GM13976 (cell line): ENCODE data around the gene HBS1L.

ENCODE experiments used
- DNase-seq: peaks from one replicate; pipeline ENCODE4 v3.0.0; 2012; ENCODE audit warnings: low spot score
- in situ Hi-C: fragments of 300-500 bp; cut with MboI; formaldehyde crosslinking; loops from one replicate; pipeline ENCODE4 v1.12.0; 2022; ENCODE audit warnings: low sequenced_read_pairs, mixed read lengths, inconsistent platforms; ENCODE audit not compliant: unreplicated experiment
- TF ChIP-seq, protein P1 (sequence below): IDR thresholded peaks from 2 replicates; pipeline ENCODE4 v1.5.1; 2012; ENCODE audit warnings: borderline replicate concordance, mild to moderate bottlenecking; ENCODE audit not compliant: insufficient read depth; ENCODE audit errors: extremely low read depth, missing control alignments, control extremely low read depth

Gene HBS1L

DNA sequence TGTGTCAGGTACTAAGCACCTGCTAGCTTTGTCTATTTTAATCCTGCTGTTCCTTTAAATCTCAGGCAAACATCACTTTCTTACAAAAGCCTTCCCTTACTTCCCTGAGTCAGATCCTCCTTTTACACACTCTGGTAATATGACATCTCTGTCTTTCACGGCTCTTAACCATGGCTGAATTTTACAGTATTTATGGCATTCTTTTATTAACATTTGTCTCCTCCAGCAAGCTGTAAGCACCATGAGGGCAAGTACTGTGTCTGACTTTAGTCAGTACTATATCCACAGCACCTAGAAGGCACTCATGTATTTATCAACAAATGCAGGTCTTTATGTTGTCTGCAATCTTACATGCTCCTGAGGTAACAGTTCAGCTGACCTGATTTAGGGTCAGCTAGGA, 33.7 kb upstream of the HBS1L start:
- in situ Hi-C loops: no loop called here
- TF ChIP-seq, protein P1, sequence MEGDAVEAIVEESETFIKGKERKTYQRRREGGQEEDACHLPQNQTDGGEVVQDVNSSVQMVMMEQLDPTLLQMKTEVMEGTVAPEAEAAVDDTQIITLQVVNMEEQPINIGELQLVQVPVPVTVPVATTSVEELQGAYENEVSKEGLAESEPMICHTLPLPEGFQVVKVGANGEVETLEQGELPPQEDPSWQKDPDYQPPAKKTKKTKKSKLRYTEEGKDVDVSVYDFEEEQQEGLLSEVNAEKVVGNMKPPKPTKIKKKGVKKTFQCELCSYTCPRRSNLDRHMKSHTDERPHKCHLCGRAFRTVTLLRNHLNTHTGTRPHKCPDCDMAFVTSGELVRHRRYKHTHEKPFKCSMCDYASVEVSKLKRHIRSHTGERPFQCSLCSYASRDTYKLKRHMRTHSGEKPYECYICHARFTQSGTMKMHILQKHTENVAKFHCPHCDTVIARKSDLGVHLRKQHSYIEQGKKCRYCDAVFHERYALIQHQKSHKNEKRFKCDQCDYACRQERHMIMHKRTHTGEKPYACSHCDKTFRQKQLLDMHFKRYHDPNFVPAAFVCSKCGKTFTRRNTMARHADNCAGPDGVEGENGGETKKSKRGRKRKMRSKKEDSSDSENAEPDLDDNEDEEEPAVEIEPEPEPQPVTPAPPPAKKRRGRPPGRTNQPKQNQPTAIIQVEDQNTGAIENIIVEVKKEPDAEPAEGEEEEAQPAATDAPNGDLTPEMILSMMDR: no peak
- no peak for DNase-seq

DNA sequence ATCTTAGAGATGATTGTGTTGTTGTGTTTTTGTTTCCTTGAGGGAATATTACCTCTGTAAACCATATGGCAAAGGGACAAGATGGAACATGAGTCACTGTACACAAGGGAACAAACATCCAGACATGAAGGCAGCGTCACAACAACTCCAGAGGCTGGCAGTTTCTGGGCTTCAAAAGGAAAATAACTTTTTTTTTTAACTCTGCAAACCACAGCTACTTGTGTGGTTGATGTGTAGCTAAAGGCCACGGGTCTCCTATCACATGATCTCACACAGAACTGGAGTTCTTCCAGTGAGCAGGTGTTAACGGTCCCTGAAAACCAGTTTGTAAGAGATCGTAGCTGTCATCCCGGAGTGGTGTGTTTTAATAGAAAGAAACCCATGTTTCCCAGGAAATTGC, 33.2 kb upstream of the HBS1L start:
- DNase-seq: no peak
- in situ Hi-C loops: no loop called here
- TF ChIP-seq, protein P1: no peak

DNA sequence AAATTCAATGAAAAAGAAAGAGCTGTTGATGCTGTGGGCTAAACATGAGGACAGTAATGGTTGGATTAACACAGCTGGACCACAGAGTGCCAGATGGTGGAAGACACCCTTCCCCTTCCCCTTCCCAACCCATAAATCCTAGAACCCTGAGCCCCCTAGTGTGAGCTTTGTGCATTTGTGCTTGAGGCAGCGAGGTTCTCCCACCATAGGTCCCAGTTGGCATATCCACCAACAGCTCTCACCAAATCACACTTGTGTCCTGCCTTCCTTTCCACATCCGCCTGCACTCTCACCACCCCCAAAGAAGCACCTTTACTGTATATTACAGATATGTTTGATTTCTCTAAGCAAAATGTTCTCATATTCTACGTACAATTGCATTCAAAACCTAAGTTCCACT, 32.8 kb upstream of the HBS1L start:
- TF ChIP-seq, protein P1: peak; percentile 34
- DNase-seq: no peak
- in situ Hi-C loops: no loop called here

DNA sequence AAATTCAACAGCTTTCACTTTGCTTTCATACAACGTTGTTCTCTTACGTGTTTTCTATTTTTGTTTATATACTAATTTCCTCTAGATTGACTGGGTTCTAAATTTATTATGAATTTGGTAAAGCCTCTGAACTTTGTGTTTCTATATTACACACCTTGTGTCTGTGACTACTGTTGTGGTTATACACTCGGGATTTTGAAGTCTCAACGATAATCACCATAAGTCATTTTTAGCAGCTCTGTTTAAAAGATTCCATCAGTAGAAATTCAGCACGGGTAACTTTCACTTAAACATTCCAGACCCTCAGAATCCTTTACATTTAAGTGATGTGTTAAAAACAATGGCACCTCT, 31.8 kb upstream of the HBS1L start:
- in situ Hi-C loops: no loop called here
- DNase-seq: no peak
- TF ChIP-seq, protein P1: no peak

DNA sequence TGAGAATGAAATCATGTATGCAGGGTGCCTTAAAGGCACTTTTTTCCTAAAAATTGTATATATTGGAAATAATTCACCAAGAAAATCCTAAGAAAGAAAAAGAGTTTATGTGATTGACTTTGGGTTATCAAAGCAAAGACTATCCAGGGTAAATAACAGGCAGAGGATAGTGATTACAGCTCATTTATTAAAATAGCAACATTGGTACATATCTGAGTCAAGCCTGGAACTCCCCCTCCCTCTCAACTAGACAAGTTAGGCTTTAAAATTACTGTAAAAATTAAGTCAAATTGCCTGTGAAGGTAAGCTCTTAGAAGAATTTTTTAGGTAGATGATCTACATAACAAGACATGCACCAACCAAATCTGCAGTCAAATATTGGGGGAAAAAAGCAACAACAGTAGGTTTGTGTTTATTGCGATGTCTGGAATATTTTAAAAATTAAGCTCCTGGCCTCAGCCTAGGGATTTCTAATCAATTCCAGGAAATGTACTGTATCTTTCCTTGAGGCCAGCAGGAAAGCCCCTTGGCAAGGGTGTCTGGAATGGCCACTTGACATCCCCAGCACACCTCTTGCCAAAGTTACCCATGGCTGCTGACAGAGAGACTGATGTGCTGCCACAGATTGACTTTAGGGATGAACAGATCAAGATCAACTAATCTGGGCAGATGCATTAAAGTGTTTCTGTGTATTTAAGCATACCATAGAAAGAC, 31.2 kb upstream of the HBS1L start:
- DNase-seq: no peak
- in situ Hi-C loops: no loop called here
- TF ChIP-seq, protein P1: no peak

DNA sequence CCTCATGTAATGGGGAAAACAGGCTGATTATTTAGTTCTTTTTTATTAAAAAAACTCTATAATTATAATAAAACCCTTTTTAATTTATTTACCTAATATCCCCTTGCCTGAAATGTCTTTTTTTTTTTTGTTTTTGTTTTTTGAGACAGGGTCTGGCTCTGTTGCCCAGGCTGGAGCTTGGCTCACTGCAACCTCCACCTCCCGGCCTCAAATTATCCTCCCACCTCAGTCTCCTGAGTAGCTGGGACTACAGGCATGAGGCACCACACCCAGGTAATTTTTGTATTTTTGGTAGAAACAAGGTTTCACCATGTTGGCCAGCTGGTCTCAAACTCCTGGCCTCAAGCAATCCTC, 30.3 kb upstream of the HBS1L start:
- in situ Hi-C loops: no loop called here
- no peak for DNase-seq
- TF ChIP-seq, protein P1: no peak
